Measurements from ENCODE around the gene RFK. TPM values are rescaled to one million over a fixed set of nuclear protein-coding genes. Genes with fewer than 3 reads are reported as not detected.

The RFK gene
- total RNA-seq, 2 donors from 2014 or later: 16.5 to 17.4 TPM

- Mint-ChIP-seq H3K27me3 (ENCODE audit: insufficient read depth) (no peaks in the 10 kb centered on the region), H3K27ac (no peak overlapping the region), H3K4me3 (no peak overlapping the region), H3K36me3 (ENCODE audit: low read depth) (no peaks in the 10 kb centered on the region), H3K9me3 (no peaks in the 10 kb centered on the region), H3K4me1 (peaks cover 21% of the 10 kb centered on the region)
- no peak overlapping the region for H3K4me3 ChIP-seq (ENCODE audit: low read length)
- DNase-seq: no peak
- H3K9me3 ChIP-seq (ENCODE audit: control insufficient read depth, low read length): no peaks in the 10 kb centered on the region
- H3K4me1 ChIP-seq (ENCODE audit: control insufficient read depth, insufficient read depth, low read length): no peaks in the 10 kb centered on the region
- no peak for TF ChIP-seq CTCF (conservative IDR thresholded peaks at IDR 0.05)
- H3K9ac ChIP-seq (ENCODE audit: extremely low read depth, low read length, poor library complexity, severe bottlenecking): no peak overlapping the region
- no peaks in the 10 kb centered on the region for H3K36me3 ChIP-seq (ENCODE audit: control insufficient read depth, insufficient read depth, low read length)
- WGBS, 2 experiments (ENCODE audit: insufficient coverage in 1 of 2, insufficient read length in 1 of 2): 85 to 88% methylated on average over 1 of the region's 1 CpG
- no peak overlapping the region for H3K27ac ChIP-seq (ENCODE audit: low read depth, low read length)
- no peaks in the 10 kb centered on the region for H3K27me3 ChIP-seq (ENCODE audit: control insufficient read depth, insufficient read depth, low read length, poor library complexity, severe bottlenecking)
Observed at GRCh38 chr9:76404401-76404800, 10.2 kb upstream of the RFK start.

GRCh38 chr9:76403352-76403751 is 9.1 kb upstream of the RFK start:
- Histone ChIP-seq H3K4me3 (ENCODE audit: low read length) (no peak overlapping the region), H3K27me3 (ENCODE audit: control insufficient read depth, insufficient read depth, low read length, poor library complexity, severe bottlenecking) (no peaks in the 10 kb centered on the region), H3K4me1 (ENCODE audit: control insufficient read depth, insufficient read depth, low read length) (no peaks in the 10 kb centered on the region), H3K27ac (ENCODE audit: low read depth, low read length) (no peak overlapping the region), H3K36me3 (ENCODE audit: control insufficient read depth, insufficient read depth, low read length) (no peaks in the 10 kb centered on the region), H3K9me3 (ENCODE audit: control insufficient read depth, low read length) (no peaks in the 10 kb centered on the region), H3K9ac (ENCODE audit: extremely low read depth, low read length, poor library complexity, severe bottlenecking) (no peak overlapping the region)
- 70 to 86% methylated on average over 1 to 2 of the region's 2 CpGs for WGBS, 2 experiments (ENCODE audit: insufficient coverage in 1 of 2, insufficient read length in 1 of 2)
- no peaks in the 10 kb centered on the region for H3K36me3 Mint-ChIP-seq (ENCODE audit: low read depth)
- H3K4me1 Mint-ChIP-seq: peaks cover 21% of the 10 kb centered on the region
- DNase-seq: no peak
- H3K27ac Mint-ChIP-seq: no peak overlapping the region
- H3K4me3 Mint-ChIP-seq: no peak overlapping the region
- H3K9me3 Mint-ChIP-seq: no peaks in the 10 kb centered on the region
- TF ChIP-seq CTCF (conservative IDR thresholded peaks at IDR 0.05): peak; percentile 68
- no peaks in the 10 kb centered on the region for H3K27me3 Mint-ChIP-seq (ENCODE audit: insufficient read depth)

DNA sequence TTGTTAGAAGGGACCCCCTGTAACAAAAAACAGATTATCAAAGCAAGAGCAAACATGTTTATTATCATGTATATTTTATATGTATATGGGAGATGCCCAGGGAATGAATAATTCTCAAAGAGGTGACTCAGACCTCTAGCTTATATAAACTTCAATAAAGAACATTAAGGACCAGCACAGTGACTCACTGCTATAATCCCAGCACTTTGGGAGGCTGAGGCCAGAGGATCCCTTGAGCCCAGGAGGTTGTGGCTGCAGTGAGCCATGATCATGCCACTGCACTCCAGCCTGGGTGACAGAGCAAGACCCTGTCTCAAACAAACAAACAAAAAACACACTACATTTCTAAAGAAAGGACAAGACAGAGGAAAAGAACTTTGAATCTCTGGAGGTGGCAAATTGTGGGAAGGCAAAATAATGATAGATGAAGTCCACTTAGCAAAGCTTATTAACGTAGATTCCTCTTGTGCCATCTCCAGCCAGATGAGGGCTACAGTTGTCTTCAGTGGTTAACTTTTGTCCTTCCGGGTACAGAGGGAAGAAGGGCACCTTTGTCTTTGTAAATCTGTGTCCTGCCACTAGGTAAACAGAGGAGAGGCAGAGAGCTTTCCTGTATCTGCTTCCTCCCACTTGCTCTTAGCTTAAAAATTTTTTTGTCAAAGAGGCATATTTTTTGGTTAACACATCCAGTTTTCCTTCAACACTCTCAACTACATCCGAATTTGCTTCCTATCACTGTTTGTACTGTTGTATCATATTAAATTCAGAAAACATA is 7.5 kb upstream of the RFK start:
- H3K27ac Mint-ChIP-seq: no peak overlapping the region
- DNase-seq: no peak
- WGBS, 2 experiments (ENCODE audit: insufficient coverage in 1 of 2, insufficient read length in 1 of 2): 87 to 88% methylated on average over 2 to 3 of the region's 3 CpGs
- H3K4me1 ChIP-seq (ENCODE audit: control insufficient read depth, insufficient read depth, low read length): no peaks in the 10 kb centered on the region
- H3K27ac ChIP-seq (ENCODE audit: low read depth, low read length): no peak overlapping the region
- peaks cover 21% of the 10 kb centered on the region for H3K4me1 Mint-ChIP-seq
- H3K27me3 ChIP-seq (ENCODE audit: control insufficient read depth, insufficient read depth, low read length, poor library complexity, severe bottlenecking): no peaks in the 10 kb centered on the region
- peak; percentile 18 for TF ChIP-seq CTCF (conservative IDR thresholded peaks at IDR 0.05)
- no peak overlapping the region for H3K4me3 Mint-ChIP-seq
- no peaks in the 10 kb centered on the region for H3K36me3 ChIP-seq (ENCODE audit: control insufficient read depth, insufficient read depth, low read length)
- no peak overlapping the region for H3K4me3 ChIP-seq (ENCODE audit: low read length)
- H3K9me3 ChIP-seq (ENCODE audit: control insufficient read depth, low read length): no peaks in the 10 kb centered on the region
- H3K9me3 Mint-ChIP-seq: no peaks in the 10 kb centered on the region
- no peak overlapping the region for H3K9ac ChIP-seq (ENCODE audit: extremely low read depth, low read length, poor library complexity, severe bottlenecking)
- H3K36me3 Mint-ChIP-seq (ENCODE audit: low read depth): no peaks in the 10 kb centered on the region
- H3K27me3 Mint-ChIP-seq (ENCODE audit: insufficient read depth): no peaks in the 10 kb centered on the region

Data from endodermal cell (in vitro differentiated cells).